NCI-H2107 treated with DMSO at 0.1 percent for 48 hours (cell line): Measurements from ENCODE around the gene PELI2.

Experiments
- DNase-seq: peaks from one replicate; lab custom pipeline; 2025; ENCODE audit not compliant: unreplicated experiment; lab: John Stamatoyannopoulos, UW

Gene PELI2

GRCh38 chr14:56170877-56171422 lies 52.7 kb downstream of the PELI2 start:
- no peak for DNase-seq

GRCh38 chr14:56172074-56172473 lies 53.9 kb downstream of the PELI2 start:
- DNase-seq = no peak

- no peak for DNase-seq
Observed at GRCh38 chr14:56172571-56172971, 54.4 kb downstream of the PELI2 start.

GRCh38 chr14:56173365-56173922 lies 55.2 kb downstream of the PELI2 start:
- no peak for DNase-seq

GRCh38 chr14:56175773-56176172 lies 57.6 kb downstream of the PELI2 start:
- DNase-seq = no peak

GRCh38 chr14:56176530-56176929 lies 58.3 kb downstream of the PELI2 start:
- DNase-seq = peak; percentile 20

- no peak for DNase-seq
Observed at GRCh38 chr14:56177036-56177435, 58.8 kb downstream of the PELI2 start.

- no peak for DNase-seq
Observed at GRCh38 chr14:56180754-56181542, 62.7 kb downstream of the PELI2 start.

GRCh38 chr14:56181681-56182085 lies 63.5 kb downstream of the PELI2 start:
- DNase-seq = peak; percentile 82

- DNase-seq = no peak
Observed at GRCh38 chr14:56182410-56182809, 64.2 kb downstream of the PELI2 start.

GRCh38 chr14:56183631-56184157 lies 65.5 kb downstream of the PELI2 start:
- no peak for DNase-seq

- DNase-seq = no peak
Observed at GRCh38 chr14:56185992-56186391, 67.8 kb downstream of the PELI2 start.

GRCh38 chr14:56187736-56188135 lies 69.5 kb downstream of the PELI2 start:
- DNase-seq = no peak

GRCh38 chr14:56189307-56189706 lies 71.1 kb downstream of the PELI2 start:
- DNase-seq = no peak

GRCh38 chr14:56193347-56193746 lies 75.1 kb downstream of the PELI2 start:
- DNase-seq = no peak

GRCh38 chr14:56194042-56194441 lies 75.8 kb downstream of the PELI2 start:
- DNase-seq = no peak

- DNase-seq = no peak
Observed at GRCh38 chr14:56195223-56195622, 77.0 kb downstream of the PELI2 start.

GRCh38 chr14:56195704-56196103 lies 77.5 kb downstream of the PELI2 start:
- peak; percentile 67 for DNase-seq

GRCh38 chr14:56196274-56196673 lies 78.1 kb downstream of the PELI2 start:
- no peak for DNase-seq

- DNase-seq = no peak
Observed at GRCh38 chr14:56197150-56197549, 78.9 kb downstream of the PELI2 start.

GRCh38 chr14:56198438-56198837 lies 80.2 kb downstream of the PELI2 start:
- no peak for DNase-seq
